GM13977 (cell line): ENCODE data around the gene PPY.

Experiments used
- DNase-seq: peaks from one replicate; pipeline ENCODE4 v3.0.0; 2012; ENCODE audit warnings: low spot score
- in situ Hi-C: fragments of 300-500 bp; cut with MboI; formaldehyde crosslinking; loops from one replicate; pipeline ENCODE4 v1.12.0; 2022; ENCODE audit warnings: low sequenced_read_pairs, low pct_unique_long_range_greater_than_20kb, mixed read lengths, inconsistent platforms; ENCODE audit not compliant: unreplicated experiment
- TF ChIP-seq, protein P1 (sequence below): IDR thresholded peaks from 2 replicates; pipeline ENCODE4 v1.5.1; 2012; ENCODE audit warnings: mild to moderate bottlenecking, control low read depth; ENCODE audit not compliant: insufficient read depth; ENCODE audit errors: extremely low read depth, missing control alignments

PPY gene

DNA sequence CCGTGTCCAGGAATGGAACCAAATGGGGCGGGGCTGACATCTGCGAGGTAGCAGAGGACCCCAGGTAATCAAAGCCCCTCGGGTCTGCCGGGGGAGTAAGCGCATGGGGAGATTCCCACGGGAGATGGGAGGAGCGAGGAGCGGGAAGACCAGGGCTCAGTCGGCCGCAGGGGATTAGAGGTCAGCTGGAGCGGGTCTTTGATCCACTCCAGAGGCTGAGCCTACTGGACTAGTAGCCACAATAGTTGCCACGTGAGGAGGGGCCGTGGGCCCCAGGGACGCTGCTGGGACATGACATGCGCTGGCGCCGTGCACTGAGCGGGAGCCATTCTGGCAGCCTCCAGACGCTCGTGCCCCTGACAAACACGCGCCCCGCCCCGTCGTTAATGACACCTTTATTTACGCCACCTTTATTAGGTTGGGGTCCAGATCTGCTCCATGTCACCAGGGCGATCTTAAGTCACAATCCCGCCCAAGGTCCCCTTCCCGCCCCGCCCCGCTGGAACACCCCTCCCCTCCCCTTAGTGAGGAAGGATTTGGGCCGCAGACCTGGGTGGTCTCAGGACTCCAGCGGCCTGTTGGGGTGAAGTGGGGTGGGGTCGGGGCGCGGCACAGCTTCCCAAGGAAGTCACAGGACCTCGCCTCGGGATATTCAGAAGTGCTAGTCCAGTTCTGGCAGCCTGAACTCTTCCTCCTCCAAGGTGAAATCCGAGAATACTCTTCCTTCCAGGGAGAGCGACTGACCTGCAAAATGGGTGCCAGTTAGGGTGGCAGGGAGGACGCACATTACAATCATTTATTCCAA lies 15.0 kb downstream of the PPY start:
- no peak for DNase-seq
- TF ChIP-seq, protein P1, sequence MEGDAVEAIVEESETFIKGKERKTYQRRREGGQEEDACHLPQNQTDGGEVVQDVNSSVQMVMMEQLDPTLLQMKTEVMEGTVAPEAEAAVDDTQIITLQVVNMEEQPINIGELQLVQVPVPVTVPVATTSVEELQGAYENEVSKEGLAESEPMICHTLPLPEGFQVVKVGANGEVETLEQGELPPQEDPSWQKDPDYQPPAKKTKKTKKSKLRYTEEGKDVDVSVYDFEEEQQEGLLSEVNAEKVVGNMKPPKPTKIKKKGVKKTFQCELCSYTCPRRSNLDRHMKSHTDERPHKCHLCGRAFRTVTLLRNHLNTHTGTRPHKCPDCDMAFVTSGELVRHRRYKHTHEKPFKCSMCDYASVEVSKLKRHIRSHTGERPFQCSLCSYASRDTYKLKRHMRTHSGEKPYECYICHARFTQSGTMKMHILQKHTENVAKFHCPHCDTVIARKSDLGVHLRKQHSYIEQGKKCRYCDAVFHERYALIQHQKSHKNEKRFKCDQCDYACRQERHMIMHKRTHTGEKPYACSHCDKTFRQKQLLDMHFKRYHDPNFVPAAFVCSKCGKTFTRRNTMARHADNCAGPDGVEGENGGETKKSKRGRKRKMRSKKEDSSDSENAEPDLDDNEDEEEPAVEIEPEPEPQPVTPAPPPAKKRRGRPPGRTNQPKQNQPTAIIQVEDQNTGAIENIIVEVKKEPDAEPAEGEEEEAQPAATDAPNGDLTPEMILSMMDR: no peak
- in situ Hi-C loops: no loop called here

DNA sequence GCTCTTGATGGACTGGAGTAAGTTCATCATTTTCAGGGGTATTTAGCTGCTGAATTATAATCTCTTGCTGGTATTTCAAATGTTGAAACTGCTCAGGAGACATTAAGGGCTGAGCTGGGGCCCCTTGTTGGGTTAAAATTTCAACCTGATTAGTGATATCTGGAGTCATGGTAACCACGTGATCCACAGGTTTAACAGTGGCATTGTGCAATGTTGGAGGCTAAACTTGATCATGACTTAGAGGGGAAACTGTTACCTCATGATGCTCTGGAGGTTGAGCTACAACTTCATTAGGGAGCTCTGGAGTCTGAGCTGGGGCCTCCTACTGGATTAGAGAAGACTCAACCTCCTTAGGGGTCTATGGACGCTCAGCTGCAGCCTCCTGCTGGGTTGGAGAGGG lies 17.7 kb downstream of the PPY start:
- in situ Hi-C loops: no loop called here
- TF ChIP-seq, protein P1: no peak
- DNase-seq: no peak

DNA sequence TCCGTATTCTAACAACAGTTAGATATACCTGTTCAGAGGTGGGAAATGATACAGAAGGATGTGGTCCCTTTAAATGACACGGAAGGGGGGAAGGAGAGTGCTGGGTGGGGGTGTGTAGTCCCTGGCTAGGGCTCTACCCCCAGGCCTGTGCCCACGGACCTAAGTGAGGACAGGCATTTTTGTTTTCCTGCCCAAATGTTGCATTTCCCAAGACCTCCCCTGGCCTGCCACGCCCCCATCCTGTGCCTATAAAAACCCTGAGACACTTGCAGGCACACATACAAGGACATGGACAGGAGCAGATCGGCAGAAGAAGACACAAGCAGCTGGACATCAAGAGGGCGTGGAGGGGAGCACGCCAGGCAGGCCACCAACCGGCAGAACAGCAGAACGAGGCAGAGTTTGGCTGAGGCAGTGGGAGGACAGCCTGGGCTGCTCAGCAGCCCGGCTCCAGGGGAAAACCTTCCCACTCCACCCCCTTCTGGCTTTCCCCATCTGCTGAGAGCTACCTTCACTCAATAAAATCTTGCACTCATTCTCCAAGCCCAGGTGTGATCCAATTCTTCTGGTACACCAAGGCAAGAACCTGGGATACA lies 21.7 kb downstream of the PPY start:
- TF ChIP-seq, protein P1: no peak
- DNase-seq: no peak
- in situ Hi-C loops: no loop called here

DNA sequence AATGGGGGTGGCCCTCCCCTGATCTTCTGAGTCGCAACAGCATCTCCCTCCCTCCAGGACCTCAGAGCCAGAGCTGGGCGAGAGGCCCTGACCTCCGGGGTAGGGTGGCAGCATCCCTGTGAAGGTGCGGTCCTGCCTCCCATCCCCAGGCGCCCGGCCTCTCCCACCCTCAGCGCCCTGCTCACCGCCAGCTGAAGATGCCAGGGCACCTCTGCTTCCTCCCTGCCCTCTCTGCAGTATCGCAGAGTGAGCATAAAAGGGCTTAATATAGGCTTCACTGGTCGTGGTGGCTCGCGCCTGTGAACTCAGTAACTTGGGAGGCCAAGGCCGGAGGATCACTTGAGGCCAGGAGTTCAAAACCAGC lies 24.3 kb downstream of the PPY start:
- TF ChIP-seq, protein P1: no peak
- in situ Hi-C loops: no loop called here
- no peak for DNase-seq

DNA sequence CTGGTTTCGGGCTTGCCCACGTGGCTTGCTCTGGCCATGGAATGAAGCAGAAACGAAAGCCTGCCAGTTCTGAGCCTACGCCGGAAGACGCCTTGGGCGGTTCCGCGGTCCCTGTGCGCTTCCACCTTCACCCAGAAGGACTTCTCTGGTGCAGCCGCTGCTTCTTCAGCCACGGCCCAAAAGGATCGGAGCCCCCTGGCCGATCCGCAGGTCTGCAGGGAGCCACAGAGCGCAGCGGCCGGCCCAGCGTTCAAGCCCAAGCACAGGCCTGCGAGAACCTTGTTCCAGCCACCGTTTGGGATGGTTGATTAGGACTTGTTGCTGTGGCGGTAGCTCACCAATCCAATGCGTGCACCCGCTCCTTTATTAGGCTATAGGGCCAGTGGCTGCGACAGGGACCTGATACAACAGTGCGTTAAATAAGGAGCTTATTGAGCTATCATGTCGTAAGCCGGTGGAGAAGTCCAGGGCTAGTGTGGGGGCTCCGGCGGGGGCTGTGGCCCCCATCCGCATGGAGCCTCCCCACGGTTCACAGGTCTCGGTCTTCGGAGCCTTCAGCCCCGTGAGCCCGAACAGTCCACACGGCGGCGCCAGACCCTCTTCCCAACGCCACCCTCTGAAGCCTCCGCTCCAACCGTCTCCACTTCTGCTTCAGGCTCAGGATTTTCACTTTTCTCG lies 24.8 kb downstream of the PPY start:
- in situ Hi-C loops: no loop called here
- DNase-seq: peak; percentile 58
- TF ChIP-seq, protein P1: peak; percentile 56

DNA sequence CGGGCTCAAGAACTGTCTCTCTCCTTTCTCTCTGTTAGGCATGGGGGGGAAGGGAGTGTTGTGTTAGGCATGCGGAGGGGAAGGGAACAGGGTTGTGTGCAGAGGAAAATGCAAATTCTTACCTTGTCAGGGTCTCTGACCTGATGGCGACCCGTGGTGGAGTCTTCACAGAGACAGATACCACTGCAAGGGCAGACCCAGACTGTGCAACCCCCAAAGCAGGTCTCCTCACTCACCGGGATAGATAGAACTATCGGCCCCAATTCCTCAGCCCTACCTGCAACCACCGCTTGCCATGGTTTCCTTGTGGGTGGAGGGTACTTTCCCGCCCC lies 25.3 kb downstream of the PPY start:
- TF ChIP-seq, protein P1: no peak
- peak; percentile 33 for DNase-seq
- in situ Hi-C loops: no loop called here
